NCI-H1694 treated with DMSO at 0.1 percent for 48 hours (cell line): ENCODE results near the gene F2RL3.

Experiments
- DNase-seq: peaks from one replicate; lab custom pipeline; 2025; lab: John Stamatoyannopoulos, UW

F2RL3 gene

GRCh38 chr19:16888629-16889365 is at the start of gene F2RL3:
Gene F2RL3, plus strand, starts transcription at chr19:16888999. Its CDS starts 191 bp downstream, at chr19:16889190.
- no peak for DNase-seq

GRCh38 chr19:16841391-16841926 is 47.3 kb upstream of the F2RL3 start:
- no peak for DNase-seq

- no peak for DNase-seq
Observed at GRCh38 chr19:16846901-16847300, 41.9 kb upstream of the F2RL3 start.

GRCh38 chr19:16847430-16847829 is 41.4 kb upstream of the F2RL3 start:
- DNase-seq = no peak

GRCh38 chr19:16849168-16849567 is 39.6 kb upstream of the F2RL3 start:
- no peak for DNase-seq

GRCh38 chr19:16850133-16850532 is 38.7 kb upstream of the F2RL3 start:
- no peak for DNase-seq

GRCh38 chr19:16851031-16851712 is 37.6 kb upstream of the F2RL3 start:
- no peak for DNase-seq

- no peak for DNase-seq
Observed at GRCh38 chr19:16853066-16853465, 35.7 kb upstream of the F2RL3 start.

GRCh38 chr19:16856091-16856490 is 32.7 kb upstream of the F2RL3 start:
- no peak for DNase-seq

GRCh38 chr19:16859626-16860025 is 29.2 kb upstream of the F2RL3 start:
- no peak for DNase-seq

- DNase-seq = no peak
Observed at GRCh38 chr19:16860118-16860517, 28.7 kb upstream of the F2RL3 start.

- no peak for DNase-seq
Observed at GRCh38 chr19:16861011-16861410, 27.8 kb upstream of the F2RL3 start.

- no peak for DNase-seq
Observed at GRCh38 chr19:16861834-16862233, 27.0 kb upstream of the F2RL3 start.

GRCh38 chr19:16862826-16863415 is 25.9 kb upstream of the F2RL3 start:
- no peak for DNase-seq

- no peak for DNase-seq
Observed at GRCh38 chr19:16867211-16867610, 21.6 kb upstream of the F2RL3 start.

GRCh38 chr19:16868423-16869130 is 20.2 kb upstream of the F2RL3 start:
- no peak for DNase-seq

GRCh38 chr19:16869331-16869972 is 19.3 kb upstream of the F2RL3 start:
- DNase-seq = no peak

GRCh38 chr19:16871871-16872270 is 16.9 kb upstream of the F2RL3 start:
- DNase-seq = no peak

GRCh38 chr19:16872728-16873127 is 16.1 kb upstream of the F2RL3 start:
- DNase-seq = no peak

- no peak for DNase-seq
Observed at GRCh38 chr19:16873594-16873993, 15.2 kb upstream of the F2RL3 start.

- no peak for DNase-seq
Observed at GRCh38 chr19:16874250-16874977, 14.4 kb upstream of the F2RL3 start.
